H1 (cell line): Measurements from ENCODE around the gene OSMR. TPM values are rescaled to one million over a fixed set of nuclear protein-coding genes. Genes with fewer than 3 reads are reported as not detected.

Experiments
- ASH2L ChIP-seq: fragments of 200-600, 300-600 bp; sonication (generic); IDR thresholded peaks from one replicate; pipeline ENCODE4 v1.7.1; 2017; ENCODE audit warnings: low read length
- CBX5 ChIP-seq: fragments of 300-800, 300-1000 bp; sonication (generic); IDR thresholded peaks from 2 replicates; pipeline ENCODE4 v1.7.1; 2016; ENCODE audit warnings: antibody characterized with exemption, low read length, low read depth
- CHD7 ChIP-seq: fragments of 300-600 bp; sonication (generic); IDR thresholded peaks from 2 replicates; pipeline ENCODE4 v1.7.1; 2012; ENCODE audit warnings: low read length, moderate library complexity, mild to moderate bottlenecking, inconsistent platforms; ENCODE audit not compliant: insufficient replicate concordance
- E2F6 ChIP-seq: IDR thresholded peaks from 2 replicates; pipeline ENCODE4 v1.6.1; 2012; ENCODE audit warnings: inconsistent platforms
- JUND ChIP-seq: IDR thresholded peaks from 2 replicates; pipeline ENCODE4 v1.6.1; 2011; ENCODE audit warnings: mild to moderate bottlenecking, improper control_type of control experiment, low read length
- PHF8 ChIP-seq: fragments of 200-600 bp; sonication (generic); conservative IDR thresholded peaks from 2 replicates; pipeline ENCODE4 v1.7.1; 2012; ENCODE audit warnings: low read depth, mild to moderate bottlenecking, inconsistent platforms, low read length, moderate library complexity
- POLR2A ChIP-seq, 2 experiments: IDR thresholded peaks; 1 replicate in 1 of 2; 2 replicates in 1 of 2; pipeline ENCODE4 v1.6.1; 2011; ENCODE audit warnings: low read depth in 2 of 2, low read length in 2 of 2, mild to moderate bottlenecking in 2 of 2; ENCODE audit errors: control extremely low read depth in 1 of 2
- RNF2 ChIP-seq: fragments of 200-900, 300-1000 bp; sonication (generic); IDR thresholded peaks from 2 replicates; pipeline ENCODE4 v1.7.1; 2016; ENCODE audit warnings: borderline replicate concordance, low read depth, mild to moderate bottlenecking, antibody characterized with exemption, low read length; ENCODE audit not compliant: poor library complexity, severe bottlenecking; ENCODE audit errors: missing control alignments
- SIRT6 ChIP-seq: IDR thresholded peaks from one replicate; pipeline ENCODE4 v1.7.1; 2012; ENCODE audit warnings: low read length, inconsistent platforms
- SP2 ChIP-seq: IDR thresholded peaks from 2 replicates; pipeline ENCODE4 v1.6.1; 2012; ENCODE audit warnings: mild to moderate bottlenecking, low read length, inconsistent platforms
- TAF1 ChIP-seq: IDR thresholded peaks from 2 replicates; pipeline ENCODE4 v1.6.1; 2011; ENCODE audit warnings: mild to moderate bottlenecking, low read depth, low read length
- ZNF274 ChIP-seq: IDR thresholded peaks from 2 replicates; pipeline ENCODE4 v1.7.0; 2012; ENCODE audit warnings: low read length, borderline replicate concordance; ENCODE audit errors: extremely low read depth
- polyA plus RNA-seq, 7 experiments: library from polyadenylated mRNA; depleted of rRNA in 3 of 7; stranded (reverse) in 5 of 7; unstranded in 2 of 7; fragments of >200 nt in 5 of 7; fragments of 200-250 nt in 2 of 7; gene quantifications; 1 replicate in 5 of 7; 2 replicates in 1 of 7; 4 replicates in 1 of 7; pipeline versions ENCODE4 v1.2.1 to v1.2.3, GENCODE V29; 2011 to 2013; ENCODE audit warnings: missing spikeins in 2 of 7, mixed read lengths in 2 of 7
- total RNA-seq: library from RNA; stranded (reverse); fragmentation: NEBNext Ultra II Directional; extraction: Animal tissue kit (Norgen Biotek cat#: 25700); gene quantifications from 2 replicates; pipeline ENCODE4 v1.2.1, GENCODE V29; 2021

The OSMR gene
- total and polyA plus RNA-seq, 2 of the 8 experiments (the other 6 are each of a cell fraction or from before 2014, with no cell fraction given), result 2.3 to 2.6 TPM

GRCh38 chr5:38831909-38832308 lies 13.9 kb upstream of the OSMR start (continued):
- TF ChIP-seq CHD7, result no peak
- no peak for TF ChIP-seq SIRT6
- TF ChIP-seq SP2, result no peak
- no peak for TF ChIP-seq ASH2L
- peak; percentile 96 for TF ChIP-seq JUND
- no peak for TF ChIP-seq POLR2A (IDR thresholded peaks at IDR 0.05; ENCODE audit: control extremely low read depth in 1 of 2, low read depth in 2 of 2, low read length in 2 of 2)
- no peak for TF ChIP-seq ZNF274
- no peak for TF ChIP-seq E2F6
- TF ChIP-seq PHF8, result no peak
- no peak for TF ChIP-seq CBX5
- TF ChIP-seq TAF1, result no peak
- no peak for TF ChIP-seq RNF2
